ENCODE measurements around the gene TXNDC17. TPM values are rescaled to one million over a fixed set of nuclear protein-coding genes. Genes with fewer than 3 reads are reported as not detected.

TXNDC17 gene
- total and polyA plus RNA-seq, 8 donors: 24.6 to 81.1 (median 34.3) TPM

DNA sequence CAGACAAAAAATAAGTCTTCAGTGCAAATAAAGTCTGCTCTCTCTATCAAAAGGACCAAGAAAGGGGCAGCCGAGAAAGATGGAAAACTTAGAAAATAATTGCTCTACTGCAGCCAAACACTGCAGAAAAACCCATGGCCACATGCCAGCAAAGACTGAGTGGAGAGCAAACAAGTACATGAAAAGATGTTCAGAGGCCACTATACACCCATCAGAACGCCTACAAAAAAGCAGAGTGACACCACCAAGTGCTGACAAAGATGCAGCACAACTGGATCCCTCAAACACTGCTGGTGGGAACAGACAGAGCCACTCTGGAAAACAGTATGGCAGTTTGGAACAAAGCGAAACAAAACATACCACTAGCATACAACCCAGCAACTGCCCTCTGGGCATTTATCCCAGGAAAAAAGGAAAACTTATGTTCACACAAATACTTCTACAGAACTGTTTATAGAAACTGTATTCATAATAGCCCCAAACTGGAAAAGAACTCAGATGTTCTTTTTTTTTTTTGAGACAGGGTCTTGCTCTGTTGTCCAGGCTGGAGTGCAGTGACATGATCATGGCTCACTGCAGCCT lies 37.0 kb upstream of the TXNDC17 start:
- WGBS, 2 donors: 73% methylated on average over 3 of the region's 3 CpGs
- Histone ChIP-seq H3K27me3 (no peaks in the 10 kb centered on the region), H3K36me3 (peaks cover 0 to 27% (median 3%) of the 10 kb centered on the region in 3 donors), H3K9me3 (no peaks in the 10 kb centered on the region), H3K4me1 (peaks cover 0 to 2% (median 0%) of the 10 kb centered on the region in 3 donors), H3K4me3 (no peak overlapping the region), H3K27ac (no peak overlapping the region)
- ATAC-seq (no peak), DNase-seq (no peak), FAIRE-seq (no peak)
- TF ChIP-seq CTCF (IDR thresholded peaks at IDR 0.05): no peak
- intact Hi-C loops (cut with DNase I): no loop called here

- DNase-seq (no peak), ATAC-seq (no peak), FAIRE-seq (no peak)
- H3K27ac ChIP-seq: no peak overlapping the region
- no peak overlapping the region for H3K4me3 ChIP-seq
- no peaks in the 10 kb centered on the region for H3K4me1 ChIP-seq
- no peaks in the 10 kb centered on the region for H3K27me3 ChIP-seq
- no peak for TF ChIP-seq CTCF (IDR thresholded peaks at IDR 0.05)
- peaks cover 0 to 40% (median 3%) of the 10 kb centered on the region in 3 donors for H3K36me3 ChIP-seq
- intact Hi-C loops (cut with DNase I): no loop called here
- WGBS, 2 donors: 90 to 98% methylated on average over 6 of the region's 6 CpGs
- H3K9me3 ChIP-seq: no peaks in the 10 kb centered on the region
Observed at GRCh38 chr17:6605142-6605541, 35.7 kb upstream of the TXNDC17 start.

GRCh38 chr17:6608321-6608720 lies 32.5 kb upstream of the TXNDC17 start:
- no peak for DNase-seq
- WGBS, 2 donors: 85 to 90% methylated on average over 3 of the region's 3 CpGs
- no peak for FAIRE-seq
- no peaks in the 10 kb centered on the region for H3K27me3 ChIP-seq
- no peak for ATAC-seq
- peaks cover 0 to 48% (median 0%) of the 10 kb centered on the region in 3 donors for H3K36me3 ChIP-seq
- H3K9me3 ChIP-seq: no peaks in the 10 kb centered on the region
- no peak overlapping the region for H3K27ac ChIP-seq
- H3K4me1 ChIP-seq: no peaks in the 10 kb centered on the region
- intact Hi-C loops (cut with DNase I): no loop called here
- TF ChIP-seq CTCF (IDR thresholded peaks at IDR 0.05): no peak
- H3K4me3 ChIP-seq: no peak overlapping the region

DNA sequence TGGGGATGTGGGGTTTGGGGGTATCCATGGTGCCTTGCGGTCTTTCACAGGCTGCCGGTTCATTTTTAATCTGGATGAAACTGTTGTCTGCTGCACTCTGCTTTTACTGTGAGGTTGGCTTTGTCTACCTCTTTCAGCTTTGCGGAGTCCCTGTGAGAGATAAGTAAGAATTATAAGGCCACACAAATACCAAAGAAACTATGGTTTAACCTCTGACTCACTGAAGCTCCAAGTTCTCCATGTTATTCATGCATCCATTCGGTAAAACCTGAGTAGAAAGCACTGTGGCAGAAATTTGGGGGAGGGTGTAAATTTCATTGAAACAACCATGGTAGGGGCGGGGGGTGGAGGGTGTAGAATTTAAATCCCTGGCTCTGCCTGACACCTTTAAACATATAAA lies 30.8 kb upstream of the TXNDC17 start:
- Histone ChIP-seq H3K9me3 (no peaks in the 10 kb centered on the region), H3K36me3 (peaks cover 0 to 48% (median 0%) of the 10 kb centered on the region in 3 donors), H3K4me1 (no peaks in the 10 kb centered on the region), H3K27ac (no peak overlapping the region), H3K4me3 (no peak overlapping the region), H3K27me3 (no peaks in the 10 kb centered on the region)
- DNase-seq (no peak), ATAC-seq (no peak), FAIRE-seq (no peak)
- no peak for TF ChIP-seq CTCF (IDR thresholded peaks at IDR 0.05)
- intact Hi-C loops (cut with DNase I): no loop called here
- WGBS, 2 donors: 93 to 97% methylated on average over 5 of the region's 5 CpGs

GRCh38 chr17:6611231-6611630 lies 29.6 kb upstream of the TXNDC17 start:
- no peak overlapping the region for H3K4me3 ChIP-seq
- H3K4me1 ChIP-seq: no peaks in the 10 kb centered on the region
- 95 to 98% methylated on average over 4 of the region's 4 CpGs for WGBS, 2 donors
- H3K27ac ChIP-seq: no peak overlapping the region
- ATAC-seq (no peak), FAIRE-seq (no peak), DNase-seq (no peak)
- peaks cover 0 to 47% (median 0%) of the 10 kb centered on the region in 3 donors for H3K36me3 ChIP-seq
- TF ChIP-seq CTCF (IDR thresholded peaks at IDR 0.05): no peak
- H3K27me3 ChIP-seq: no peaks in the 10 kb centered on the region
- intact Hi-C loops (cut with DNase I): no loop called here
- H3K9me3 ChIP-seq: no peaks in the 10 kb centered on the region
